Medulla oblongata (tissue), 1 donor: ENCODE measurements around the gene SLCO2A1.

Source experiments
- DNase-seq: peaks from one replicate; pipeline ENCODE4 v3.0.0-alpha.2; 2015; ENCODE audit errors: extremely low spot score

Gene SLCO2A1

GRCh38 chr3:133949438-133949837 lies 80.3 kb downstream of the SLCO2A1 start:
- DNase-seq, result no peak

GRCh38 chr3:133948996-133949395 lies 80.7 kb downstream of the SLCO2A1 start:
- DNase-seq, result no peak

- no peak for DNase-seq
Measured at GRCh38 chr3:133948131-133948810, 81.5 kb downstream of the SLCO2A1 start.

- no peak for DNase-seq
Measured at GRCh38 chr3:133945381-133946095, 84.2 kb downstream of the SLCO2A1 start.

GRCh38 chr3:133944641-133945380 lies 84.9 kb downstream of the SLCO2A1 start:
- DNase-seq, result no peak

- DNase-seq, result no peak
Measured at GRCh38 chr3:133944181-133944580, 85.5 kb downstream of the SLCO2A1 start.

GRCh38 chr3:133943639-133944141 lies 86.0 kb downstream of the SLCO2A1 start:
- no peak for DNase-seq

GRCh38 chr3:133943031-133943535 lies 86.6 kb downstream of the SLCO2A1 start:
- no peak for DNase-seq

- DNase-seq, result no peak
Measured at GRCh38 chr3:133941415-133941821, 88.3 kb downstream of the SLCO2A1 start.

- no peak for DNase-seq
Measured at GRCh38 chr3:133940536-133940935, 89.2 kb downstream of the SLCO2A1 start.

GRCh38 chr3:133939463-133939835 lies 90.3 kb downstream of the SLCO2A1 start:
- no peak for DNase-seq

GRCh38 chr3:133938770-133939462 lies 90.8 kb downstream of the SLCO2A1 start:
- DNase-seq, result no peak

GRCh38 chr3:133937756-133938601 lies 91.7 kb downstream of the SLCO2A1 start:
- DNase-seq, result no peak

GRCh38 chr3:133937061-133937686 lies 92.6 kb downstream of the SLCO2A1 start:
- DNase-seq, result no peak

- no peak for DNase-seq
Measured at GRCh38 chr3:133935843-133936769, 93.6 kb downstream of the SLCO2A1 start.

GRCh38 chr3:133934996-133935842 lies 94.5 kb downstream of the SLCO2A1 start:
- no peak for DNase-seq

- no peak for DNase-seq
Measured at GRCh38 chr3:133934073-133934970, 95.4 kb downstream of the SLCO2A1 start.
